Heart left ventricle (tissue), 16 donors: Measurements from ENCODE around the gene HOTAIR. TPM values are rescaled to one million over a fixed set of nuclear protein-coding genes. Genes with fewer than 3 reads are reported as not detected.

Experiments used
- ATAC-seq, 4 donors: fragments of 200-7000 bp; cut with Tn5 transposase; one replicate each; pipeline ENCODE4 v1.9.1; 2020 to 2022; ENCODE audit warnings: moderate library complexity in 4 of 4, mild to moderate bottlenecking in 3 of 4, moderate number of reproducible peaks in 1 of 4
- DNase-seq, 5 donors: peaks; one replicate each; pipeline ENCODE4 v3.0.0-alpha.2; 2020
- H3K27ac ChIP-seq, 12 donors: fragments of 200-600 bp; sonication (generic) in 4 of 12; one replicate each; pipeline versions ENCODE4 v1.5.0 to v1.8.0; 2016 to 2022; ENCODE audit warnings: mild to moderate bottlenecking in 2 of 12
- H3K27me3 ChIP-seq, 9 donors: fragments of 200-600 bp; sonication (generic) in 2 of 9; one replicate each; pipeline versions ENCODE4 v1.5.1 to v1.8.0; 2016 to 2022; ENCODE audit warnings: mild to moderate bottlenecking in 3 of 9
- H3K36me3 ChIP-seq, 9 donors: fragments of 200-600 bp; sonication (generic) in 2 of 9; one replicate each; pipeline versions ENCODE4 v1.5.0 to v1.8.0; 2018 to 2022; ENCODE audit warnings: mild to moderate bottlenecking in 2 of 9
- H3K4me1 ChIP-seq, 12 donors: fragments of 200-600 bp; sonication (generic) in 4 of 12; one replicate each; pipeline versions ENCODE4 v1.5.0 to v1.8.0; 2016 to 2022; ENCODE audit warnings: mild to moderate bottlenecking in 3 of 12
- H3K4me3 ChIP-seq, 12 donors: fragments of 200-600 bp; sonication (generic) in 4 of 12; one replicate each; pipeline versions ENCODE4 v1.5.0 to v1.8.0; 2017 to 2022; ENCODE audit warnings: mild to moderate bottlenecking in 9 of 12, moderate library complexity in 4 of 12
- H3K9me3 ChIP-seq, 12 donors: fragments of 200-600 bp; sonication (generic) in 4 of 12; one replicate each; pipeline versions ENCODE4 v1.5.0 to v1.8.0; 2016 to 2022; ENCODE audit warnings: mild to moderate bottlenecking in 1 of 12
- POLR2A ChIP-seq, 2 donors: fragments of 450-650 bp; IDR thresholded peaks; one replicate each; pipeline ENCODE4 v1.6.1; 2017; ENCODE audit warnings: antibody characterized with exemption in 2 of 2, mild to moderate bottlenecking in 2 of 2, moderate library complexity in 2 of 2
- WGBS, 4 donors: extraction: QIAGEN DNeasy Blood & Tissue Kit in 2 of 4; methylation state at CpG; one replicate each; pipeline versions ENCODE4 v1.1.5 to v1.1.7; 2013 to 2018; 5-methylcytosine and 5-hydroxymethylcytosine counted together
- intact Hi-C, 10 donors: fragments of 100-400 bp; cut with DNase I; formaldehyde crosslinking; loops; one replicate each; pipeline versions ENCODE4 v1.11.1 to v1.14.2; 2022
- polyA plus RNA-seq, 2 donors: library from polyadenylated mRNA; stranded (reverse); fragments of 200-250 nt; gene quantifications; one replicate each; pipeline ENCODE4 v1.2.3, GENCODE V29; 2013
- total RNA-seq, 9 donors: library from RNA; depleted of rRNA in 2 of 9; stranded (reverse); fragments of >200 nt in 2 of 9; fragmentation: NEBNext Ultra II Directional in 3 of 9; extraction: Animal tissue kit (Norgen Biotek cat#: 25700) in 3 of 9; gene quantifications; one replicate each; pipeline versions ENCODE4 v1.1.0 to v1.2.4, GENCODE V29; 2016 to 2023
- TF ChIP-seq, protein P1 (sequence below), 12 donors: fragments of 200-600 bp; sonication (generic) in 4 of 12; IDR thresholded peaks; one replicate each; pipeline versions ENCODE4 v1.5.0 to v1.8.0; 2018 to 2022; ENCODE audit warnings: antibody characterized with exemption in 12 of 12, mild to moderate bottlenecking in 5 of 12
- donor health status: ischemic (EF 13 %, LVEDD 7.1; RV severe dilation, severe dysfunction).
- donor health status: healthy with polysubstance abuse.
- donor health status: DM: no; HTN: yes; CAD: no.
- donor health status: DM: no; HTN: no; CAD: no.
- donor health status: ischemic (EF 25% LVEDD 6.9; RV normal size, moderate dysfunction).
- donor health status: ischemic (EF 25% LVEDD 5.7; RV mildly dilated, moderate dysfunction).
- donor health status: healthy.
- donor health status: DM: yes; HTN: yes; CAD: no.
- donor health status: ischemic (EF 35%, LVEDD 5.7; RV mildly dilated, moderate dysfunction).
- donor health status: nonischemic (EF 11% LVEDD 7.7; RV severe dilation, severe dysfunction).
- donor health status: DM: yes; HTN: yes; CAD: no.
- donor health status: PGD.
- donor health status: ischemic (EF 29% LVEDD 5.4; RV normal size, mild dysfunction).
- donor health status: nonischemic (EF 23%, LVEDD 6.1; RV moderate dilation, normal function).

Gene HOTAIR
- total and polyA plus RNA-seq, 11 donors, result not detected

DNA sequence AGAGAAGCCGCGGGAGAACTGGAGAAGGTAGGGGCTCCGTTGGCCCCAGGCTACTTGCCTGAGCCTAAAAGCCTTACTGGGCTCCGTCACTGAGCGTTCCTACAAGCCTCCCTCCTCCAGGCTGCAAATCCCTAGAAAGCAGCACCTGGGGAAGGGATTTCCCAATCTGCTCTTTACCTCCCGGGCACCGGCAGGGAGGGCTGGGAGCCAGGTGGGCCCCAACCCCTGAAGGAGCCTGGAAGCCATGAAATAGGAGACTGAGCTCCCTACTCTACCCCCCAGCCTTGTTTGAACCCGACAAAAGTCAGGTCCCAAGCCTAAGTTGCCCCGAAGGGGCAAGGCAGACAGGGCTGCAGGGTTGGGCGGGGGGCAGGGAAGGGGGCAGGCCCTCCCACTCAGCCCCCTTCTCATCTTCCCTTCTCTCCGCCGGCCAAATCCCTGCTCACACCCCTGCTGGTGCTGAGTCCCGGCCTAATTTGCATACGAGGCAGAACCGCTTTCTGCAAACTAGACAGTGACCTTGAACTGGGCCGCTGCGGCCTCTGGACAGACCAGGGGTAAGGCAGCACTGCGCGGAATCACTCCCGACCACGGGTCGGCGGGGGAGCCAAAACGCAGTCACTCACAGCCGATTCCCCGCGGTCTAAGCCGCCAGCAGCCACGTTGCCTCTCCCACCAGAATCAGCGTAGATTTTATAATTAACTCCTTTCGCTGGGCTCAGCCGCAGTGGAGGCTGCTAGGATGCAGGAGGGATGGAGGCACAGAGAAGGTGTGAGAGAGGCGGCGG, 23.8 kb downstream of the HOTAIR start:
- no peak overlapping the region for H3K4me3 ChIP-seq
- H3K9me3 ChIP-seq, result no peaks in the 10 kb centered on the region
- WGBS, 4 donors, result 3 to 4% (median 3%) methylated on average over 27 to 34 of the region's 34 CpGs
- intact Hi-C loops, result no loop called here
- no peaks in the 10 kb centered on the region for H3K36me3 ChIP-seq
- DNase-seq (no peak), ATAC-seq (no peak)
- no peak for TF ChIP-seq POLR2A (IDR thresholded peaks at IDR 0.05)
- TF ChIP-seq, protein P1, sequence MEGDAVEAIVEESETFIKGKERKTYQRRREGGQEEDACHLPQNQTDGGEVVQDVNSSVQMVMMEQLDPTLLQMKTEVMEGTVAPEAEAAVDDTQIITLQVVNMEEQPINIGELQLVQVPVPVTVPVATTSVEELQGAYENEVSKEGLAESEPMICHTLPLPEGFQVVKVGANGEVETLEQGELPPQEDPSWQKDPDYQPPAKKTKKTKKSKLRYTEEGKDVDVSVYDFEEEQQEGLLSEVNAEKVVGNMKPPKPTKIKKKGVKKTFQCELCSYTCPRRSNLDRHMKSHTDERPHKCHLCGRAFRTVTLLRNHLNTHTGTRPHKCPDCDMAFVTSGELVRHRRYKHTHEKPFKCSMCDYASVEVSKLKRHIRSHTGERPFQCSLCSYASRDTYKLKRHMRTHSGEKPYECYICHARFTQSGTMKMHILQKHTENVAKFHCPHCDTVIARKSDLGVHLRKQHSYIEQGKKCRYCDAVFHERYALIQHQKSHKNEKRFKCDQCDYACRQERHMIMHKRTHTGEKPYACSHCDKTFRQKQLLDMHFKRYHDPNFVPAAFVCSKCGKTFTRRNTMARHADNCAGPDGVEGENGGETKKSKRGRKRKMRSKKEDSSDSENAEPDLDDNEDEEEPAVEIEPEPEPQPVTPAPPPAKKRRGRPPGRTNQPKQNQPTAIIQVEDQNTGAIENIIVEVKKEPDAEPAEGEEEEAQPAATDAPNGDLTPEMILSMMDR (IDR thresholded peaks at IDR 0.05), result no peak
- peaks cover 76 to 100% (median 98%) of the 10 kb centered on the region in 9 donors for H3K27me3 ChIP-seq
- peaks cover 0 to 18% (median 5%) of the 10 kb centered on the region in 12 donors for H3K4me1 ChIP-seq
- H3K27ac ChIP-seq, result no peak overlapping the region

DNA sequence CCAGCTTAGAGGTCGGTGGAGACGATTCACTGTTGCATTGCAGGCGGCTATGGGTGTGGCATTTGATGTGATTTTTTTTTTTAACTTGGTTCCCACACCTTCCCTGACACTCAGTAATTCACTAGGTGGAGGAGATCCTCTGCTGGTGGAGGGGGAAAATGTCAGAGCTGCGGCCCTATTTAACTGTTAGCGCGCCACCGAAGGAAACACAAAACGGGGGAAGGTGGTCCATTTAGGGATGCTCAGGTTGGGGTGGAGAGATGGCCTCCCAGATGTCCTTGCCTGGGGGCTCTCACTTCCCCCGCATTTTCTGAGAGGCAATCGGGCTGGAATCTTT, 24.3 kb downstream of the HOTAIR start:
- intact Hi-C loops, result no loop called here
- Histone ChIP-seq H3K4me3 (no peak overlapping the region), H3K27ac (no peak overlapping the region), H3K4me1 (peaks cover 0 to 18% (median 5%) of the 10 kb centered on the region in 12 donors), H3K36me3 (no peaks in the 10 kb centered on the region), H3K9me3 (no peaks in the 10 kb centered on the region), H3K27me3 (peaks cover 79 to 100% (median 98%) of the 10 kb centered on the region in 9 donors)
- no peak for TF ChIP-seq POLR2A (IDR thresholded peaks at IDR 0.05)
- TF ChIP-seq, protein P1 (IDR thresholded peaks at IDR 0.05), result no peak
- WGBS, 4 donors, result 5 to 14% (median 6%) methylated on average over 9 to 10 of the region's 10 CpGs
- no peak for ATAC-seq
- no peak for DNase-seq

DNA sequence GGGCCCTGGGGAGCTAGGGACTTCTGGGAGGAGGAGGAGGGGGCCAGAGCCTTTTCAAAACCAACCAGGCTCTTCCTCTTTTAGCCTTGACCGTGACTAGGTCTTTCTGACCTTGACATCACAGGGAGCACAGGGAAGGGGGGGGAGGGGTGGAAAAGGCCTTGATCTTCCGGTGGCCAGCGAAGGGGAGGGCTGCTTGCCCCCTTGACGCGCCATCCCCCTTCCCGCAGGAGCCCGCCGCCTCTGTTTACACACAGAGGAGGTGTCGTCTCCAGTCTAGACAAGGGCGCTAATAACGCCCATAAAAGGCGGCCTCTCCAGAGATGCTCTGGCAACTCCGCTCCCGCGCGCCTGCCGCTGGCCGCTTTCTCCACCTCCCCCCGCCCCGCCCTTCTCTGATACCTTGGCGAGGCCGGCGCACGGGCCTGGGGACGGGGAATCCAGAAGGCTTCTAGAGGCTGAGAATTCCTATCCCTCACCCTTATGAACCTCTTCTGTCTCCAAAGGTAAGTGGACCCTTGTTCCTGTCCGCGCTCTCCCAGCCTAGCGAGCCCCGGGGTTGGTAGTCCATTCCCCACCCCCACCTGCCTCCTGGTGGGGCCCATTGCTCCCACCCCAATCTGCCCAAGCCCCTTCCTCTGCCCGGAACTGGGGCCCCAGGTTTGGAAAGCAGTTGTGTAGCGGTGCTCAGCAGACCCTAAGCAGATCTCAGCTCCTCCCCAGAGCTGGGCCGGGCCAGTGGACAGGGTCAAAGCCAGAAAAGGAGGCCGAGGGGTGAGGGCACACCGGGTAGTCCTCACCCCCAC, 24.9 kb downstream of the HOTAIR start:
- H3K27ac ChIP-seq, result no peak overlapping the region
- H3K27me3 ChIP-seq, result peaks cover 79 to 100% (median 98%) of the 10 kb centered on the region in 9 donors
- whole genome bisulfite sequencing, 4 donors, result 3 to 5% (median 4%) methylated on average over 33 to 34 of the region's 34 CpGs
- no peak overlapping the region for H3K4me3 ChIP-seq
- no peak for TF ChIP-seq POLR2A (IDR thresholded peaks at IDR 0.05)
- TF ChIP-seq, protein P1 (IDR thresholded peaks at IDR 0.05), result no peak
- DNase-seq (no peak), ATAC-seq (no peak)
- peaks cover 0 to 13% (median 5%) of the 10 kb centered on the region in 12 donors for H3K4me1 ChIP-seq
- no peaks in the 10 kb centered on the region for H3K9me3 ChIP-seq
- intact Hi-C loops, result no loop called here
- H3K36me3 ChIP-seq, result no peaks in the 10 kb centered on the region
